NCI-H187 (cell line): ENCODE results near the gene RABL2B.

ENCODE experiments used
- DNase-seq, 2 experiments: peaks; one replicate each; lab custom pipeline; 2025; lab: John Stamatoyannopoulos, UW

The RABL2B gene

DNA sequence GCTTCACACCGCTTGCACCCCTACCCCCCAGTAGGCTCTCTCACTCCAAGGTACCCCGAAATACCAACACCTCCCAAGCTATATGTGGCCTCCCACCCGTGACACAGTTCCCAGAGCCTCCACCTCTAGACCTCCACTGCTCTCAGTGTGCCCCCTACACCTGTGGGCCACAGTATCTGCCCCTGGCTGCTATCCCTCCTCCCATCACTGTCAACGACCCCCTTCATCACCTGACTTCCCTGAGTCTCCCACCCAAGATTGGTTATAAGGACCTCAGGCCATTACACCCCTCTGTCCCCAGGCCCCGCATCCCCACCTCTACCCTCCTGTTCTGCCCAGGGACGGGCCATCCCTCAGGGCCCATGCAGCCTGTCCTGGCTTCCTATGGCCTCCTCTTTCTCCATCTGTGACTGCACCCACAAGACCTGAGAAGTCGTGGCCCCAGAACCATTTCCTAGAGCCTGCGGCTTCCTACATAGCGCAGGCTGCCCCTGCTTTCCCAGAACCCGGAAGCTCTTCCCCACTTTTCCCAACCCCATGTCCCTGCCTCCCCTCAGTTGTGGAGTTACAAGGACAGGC lies 44.7 kb downstream of the RABL2B start:
- no peak for DNase-seq

GRCh38 chr22:50737728-50738648 lies 45.4 kb downstream of the RABL2B start, which contains the start of gene ACR:
TSS of gene ACR (plus strand) at chr22:50738204. CDS start at chr22:50738236, 32 bp downstream.
- no peak for DNase-seq

DNA sequence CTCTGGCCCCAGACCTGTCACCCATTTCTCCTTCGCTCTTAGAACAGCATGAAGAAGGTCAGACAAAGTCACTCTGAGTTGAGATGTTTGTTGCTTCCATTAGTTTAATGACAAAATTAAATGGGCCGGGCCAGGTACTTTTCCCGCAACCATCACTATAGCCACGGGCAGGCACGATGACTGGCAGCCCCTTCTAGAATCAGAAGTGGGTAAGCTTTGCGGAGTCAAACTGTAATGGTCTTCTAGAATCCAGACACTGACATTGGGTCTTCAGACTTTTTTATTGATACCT lies 47.8 kb downstream of the RABL2B start:
- DNase-seq = no peak

- no peak for DNase-seq
Observed at GRCh38 chr22:50734986-50735738, 48.3 kb downstream of the RABL2B start.

- no peak for DNase-seq
Observed at GRCh38 chr22:50734343-50734771, 49.1 kb downstream of the RABL2B start.

DNA sequence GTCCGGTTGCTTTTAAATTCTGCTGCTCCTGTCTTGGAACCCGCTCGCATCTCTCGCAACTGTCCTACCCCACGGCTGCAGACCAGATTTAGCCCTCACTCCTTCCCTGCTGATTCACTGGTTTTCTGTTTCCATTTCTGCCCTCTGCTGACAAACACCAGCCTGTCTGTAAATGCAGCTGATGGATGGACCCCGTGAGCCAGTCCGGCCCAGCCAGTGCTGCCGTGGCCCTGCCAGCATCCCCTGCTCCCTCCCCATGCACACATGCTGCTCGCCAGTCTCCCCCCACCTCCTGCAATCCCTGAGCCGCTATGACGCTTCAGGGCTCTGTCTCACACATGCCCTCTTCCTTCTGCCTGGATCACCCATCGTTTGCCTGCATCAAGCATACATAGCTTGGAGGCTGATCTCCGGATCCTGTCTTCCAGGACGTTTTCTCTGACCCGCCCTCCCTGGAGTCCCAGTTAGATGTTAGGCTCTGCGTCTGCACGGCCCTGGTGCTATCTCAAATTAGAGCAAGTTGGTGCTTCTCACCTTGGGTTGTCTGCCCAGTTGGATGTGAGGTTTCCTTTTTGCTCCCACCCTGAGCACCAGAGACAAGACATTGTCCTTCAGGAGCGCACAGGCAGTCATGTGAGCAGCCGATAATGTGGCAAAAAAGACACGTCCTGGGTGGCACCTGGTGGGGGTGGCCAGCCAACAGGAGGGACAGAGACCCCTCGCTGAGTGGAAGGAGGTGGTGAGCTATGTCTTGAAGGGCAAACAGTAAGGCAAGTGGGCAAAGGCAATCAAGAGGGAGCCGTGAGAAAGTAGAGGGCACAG lies 49.7 kb downstream of the RABL2B start:
- DNase-seq = no peak

- DNase-seq = no peak
Observed at GRCh38 chr22:50732681-50733080, 50.8 kb downstream of the RABL2B start.

DNA sequence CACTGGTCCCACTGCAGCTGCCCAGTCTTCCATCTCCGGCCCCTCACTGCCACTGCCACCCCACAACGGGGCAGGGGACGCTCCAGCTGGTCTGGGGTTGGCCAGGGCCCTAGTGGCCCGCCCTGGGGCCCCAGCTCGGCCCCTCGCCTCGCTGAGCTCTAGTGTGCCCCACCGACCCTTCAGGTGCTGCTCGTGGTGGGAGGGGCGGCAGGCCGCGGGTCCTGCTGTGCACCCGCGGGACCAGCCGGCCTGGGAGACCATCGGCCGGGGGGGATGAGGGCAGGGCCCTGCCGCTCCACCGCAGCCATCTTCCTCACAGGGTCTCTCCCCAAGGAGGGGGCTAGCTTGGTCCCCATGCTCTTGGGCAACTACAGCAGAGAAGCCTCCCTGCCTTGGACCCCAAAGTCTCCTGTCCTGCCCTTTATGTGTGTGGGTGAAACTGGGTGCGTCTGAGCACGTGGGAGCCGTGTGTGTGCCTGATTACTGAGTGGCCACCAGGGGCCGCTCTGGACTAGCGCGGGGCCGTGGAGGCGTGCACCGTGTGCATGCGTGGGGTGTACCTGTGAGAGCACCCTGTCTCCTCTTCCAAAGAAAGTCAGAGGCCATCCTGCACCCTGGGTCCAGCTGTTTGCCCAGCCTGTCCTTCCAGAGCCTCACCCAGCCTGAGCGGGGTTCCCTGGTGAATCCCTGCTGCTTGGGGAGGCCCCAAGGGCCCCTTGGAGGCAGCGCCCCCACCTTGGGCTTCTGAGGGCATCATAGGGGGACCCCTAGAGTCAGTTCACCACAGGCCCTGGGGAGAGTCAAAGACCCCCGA lies 51.4 kb downstream of the RABL2B start:
- no peak for DNase-seq

DNA sequence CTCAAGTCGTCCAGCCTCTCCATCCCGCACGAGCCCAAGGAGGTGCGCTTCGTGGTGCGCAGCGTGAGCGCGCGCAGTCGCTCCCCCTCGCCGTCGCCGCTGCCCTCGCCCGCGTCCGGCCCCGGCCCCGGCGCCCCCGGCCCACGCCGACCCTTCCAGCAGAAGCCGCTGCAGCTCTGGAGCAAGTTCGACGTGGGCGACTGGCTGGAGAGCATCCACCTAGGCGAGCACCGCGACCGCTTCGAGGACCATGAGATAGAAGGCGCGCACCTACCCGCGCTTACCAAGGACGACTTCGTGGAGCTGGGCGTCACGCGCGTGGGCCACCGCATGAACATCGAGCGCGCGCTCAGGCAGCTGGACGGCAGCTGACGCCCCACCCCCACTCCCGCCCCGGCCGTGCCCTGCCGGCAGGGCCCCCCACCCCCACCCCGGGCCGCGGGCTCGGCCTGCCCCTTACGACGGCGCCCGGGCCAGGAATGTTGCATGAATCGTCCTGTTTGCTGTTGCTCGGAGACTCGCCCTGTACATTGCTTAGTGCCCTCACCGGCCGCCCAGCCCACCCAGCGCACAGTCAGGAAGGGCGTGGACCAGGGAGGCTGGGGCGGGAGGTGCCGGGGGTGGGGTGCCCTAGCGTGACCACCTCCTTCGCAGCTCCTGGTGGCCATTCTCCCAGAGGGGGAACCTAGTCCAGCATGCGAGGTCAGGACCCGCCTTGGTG lies 52.3 kb downstream of the RABL2B start:
- no peak for DNase-seq

- DNase-seq = no peak
Observed at GRCh38 chr22:50730013-50730891, 53.2 kb downstream of the RABL2B start.

- DNase-seq = peak in 1 of 2 experiments; percentile 22
Observed at GRCh38 chr22:50729391-50730012, 53.9 kb downstream of the RABL2B start.

- no peak for DNase-seq
Observed at GRCh38 chr22:50728523-50728931, 54.9 kb downstream of the RABL2B start.

DNA sequence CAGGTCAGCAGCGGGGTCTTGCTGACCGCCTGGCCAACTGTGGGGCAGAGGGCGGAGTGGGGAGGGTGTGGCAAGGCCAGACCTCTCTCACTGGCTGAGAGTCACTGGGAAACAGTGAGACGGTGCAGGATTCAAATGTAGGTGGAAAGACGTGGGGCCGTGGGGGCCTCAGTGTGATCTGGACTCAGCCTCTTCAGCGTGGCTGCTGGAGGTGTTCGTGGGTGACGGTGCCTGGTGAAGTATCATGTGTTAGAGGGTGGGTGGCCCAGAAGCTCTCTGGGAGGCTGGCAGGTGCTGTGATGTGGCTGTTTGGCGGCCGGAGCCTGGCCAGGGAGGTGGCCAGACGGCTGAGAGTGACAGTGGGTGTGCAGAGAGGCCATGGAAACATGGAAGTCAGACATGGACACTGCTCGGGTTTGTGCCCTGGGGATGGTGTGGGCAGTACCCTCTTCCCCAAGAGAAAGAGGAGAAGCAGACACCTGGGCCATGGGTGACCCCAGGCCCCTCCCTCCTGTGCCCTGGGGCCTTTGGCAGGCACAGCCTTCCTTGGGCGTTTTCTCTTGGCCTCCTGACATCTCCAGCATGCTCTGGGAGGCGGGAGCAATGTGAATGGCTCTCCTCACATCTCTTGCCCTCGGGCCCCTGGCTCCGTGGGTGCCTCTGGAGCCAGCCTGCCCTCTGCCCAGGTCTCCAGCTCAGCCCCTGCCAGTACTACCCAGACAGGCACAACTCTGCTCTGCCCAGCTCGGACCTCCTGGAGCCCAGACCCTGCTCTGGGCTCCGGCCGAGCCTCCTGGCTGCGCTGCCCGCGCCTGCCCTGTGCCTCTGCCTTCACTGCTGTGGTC lies 55.5 kb downstream of the RABL2B start:
- DNase-seq = no peak

DNA sequence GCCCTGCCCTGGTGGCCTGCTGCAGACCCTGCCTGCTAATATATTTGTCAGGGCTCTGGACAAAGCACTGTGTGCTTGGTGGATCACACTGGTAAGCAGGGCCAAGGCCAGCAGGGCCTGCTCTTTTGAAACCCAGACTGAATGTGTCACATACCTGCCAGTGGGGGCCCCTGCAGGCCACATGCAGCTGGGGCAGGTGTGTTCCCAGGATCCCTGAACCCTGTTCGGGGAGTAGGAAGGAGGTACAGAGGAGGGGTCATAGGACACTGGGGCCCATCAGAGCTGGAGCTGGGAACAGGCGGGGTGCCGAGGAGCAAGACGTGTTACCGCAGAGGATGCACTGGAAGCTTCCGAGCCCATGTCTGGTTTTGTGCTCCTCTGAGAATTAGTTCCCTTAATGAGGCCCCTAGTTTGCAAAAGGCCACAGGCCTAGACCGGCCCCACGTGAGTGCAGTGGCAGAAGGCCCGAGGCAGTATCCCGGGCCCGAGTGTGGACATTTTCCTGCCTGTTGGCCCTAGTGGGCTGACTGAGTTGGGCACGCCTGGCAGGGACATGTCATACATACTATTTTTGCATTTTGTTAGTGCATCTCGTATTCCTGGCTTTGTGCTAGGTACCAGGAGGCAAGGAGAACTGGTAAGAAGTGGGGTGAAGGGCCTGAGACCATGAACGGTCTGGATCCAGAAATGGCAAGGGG lies 56.6 kb downstream of the RABL2B start:
- DNase-seq = no peak

- DNase-seq = no peak
Observed at GRCh38 chr22:50725597-50725996, 57.8 kb downstream of the RABL2B start.

GRCh38 chr22:50724616-50725015 lies 58.8 kb downstream of the RABL2B start:
- no peak for DNase-seq

- DNase-seq = no peak
Observed at GRCh38 chr22:50723991-50724390, 59.4 kb downstream of the RABL2B start.
